GM18517 (cell line): ENCODE data around the gene CDC16.
"Not testable (repeated sequence)": the region's sequence is repeated elsewhere in the genome, so short reads cannot be mapped to it uniquely, and the experiment has no call there.

Experiments used
- ATAC-seq: cut with Tn5 transposase; IDR thresholded peaks from one replicate; pipeline ENCODE4 v1.9.1; 2021; ENCODE audit warnings: mild to moderate bottlenecking, moderate library complexity; ENCODE audit not compliant: unreplicated experiment

CDC16 gene

GRCh38 chr13:114260814-114261213, 26.1 kb downstream of the CDC16 start:
- no peak for ATAC-seq

- ATAC-seq, result no peak
Observed at GRCh38 chr13:114261328-114261965, 26.8 kb downstream of the CDC16 start.

- no peak for ATAC-seq
Observed at GRCh38 chr13:114263578-114263977, 28.9 kb downstream of the CDC16 start.

- ATAC-seq, result not testable (repeated sequence)
Observed at GRCh38 chr13:114264313-114264712, 29.6 kb downstream of the CDC16 start.

DNA sequence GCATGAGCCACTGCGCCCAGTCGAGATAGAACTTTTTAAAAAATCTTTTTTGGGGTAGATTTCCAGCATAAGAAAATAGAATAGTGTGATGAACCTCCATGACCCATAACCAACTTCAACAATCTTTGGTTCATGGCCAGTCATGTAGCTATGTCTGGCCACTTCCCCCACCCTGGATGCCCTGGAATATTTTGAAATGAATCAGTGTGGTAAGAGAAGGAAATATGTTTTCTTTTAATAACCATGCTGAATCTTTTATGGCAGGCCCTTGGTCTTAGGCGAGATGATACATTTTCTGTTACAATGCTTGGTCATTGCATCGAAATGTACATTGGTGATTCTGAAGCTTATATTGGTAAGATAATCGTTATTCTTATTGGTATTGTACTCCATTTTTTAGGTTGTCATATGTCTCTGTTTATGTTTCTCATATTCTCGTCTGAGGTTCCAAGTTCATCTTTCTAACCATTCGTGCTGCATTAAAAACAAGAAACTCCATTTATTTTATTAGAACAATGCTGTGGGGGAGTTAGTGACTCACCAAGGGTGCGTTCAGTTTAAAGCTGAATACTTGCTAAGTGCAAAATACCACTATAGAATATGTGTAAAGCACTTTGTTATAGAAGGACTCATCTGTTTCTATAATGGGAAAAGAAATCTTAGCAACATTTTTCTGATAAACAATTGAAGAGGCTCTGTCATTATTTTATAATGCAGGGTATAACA, 30.4 kb downstream of the CDC16 start:
- ATAC-seq, result no peak

GRCh38 chr13:114266241-114266640, 31.5 kb downstream of the CDC16 start:
- no peak for ATAC-seq

GRCh38 chr13:114268344-114269280, 33.9 kb downstream of the CDC16 start:
- no peak for ATAC-seq

- ATAC-seq, result no peak
Observed at GRCh38 chr13:114269281-114269770, 34.6 kb downstream of the CDC16 start.

- no peak for ATAC-seq
Observed at GRCh38 chr13:114272977-114273376, 38.3 kb downstream of the CDC16 start.

DNA sequence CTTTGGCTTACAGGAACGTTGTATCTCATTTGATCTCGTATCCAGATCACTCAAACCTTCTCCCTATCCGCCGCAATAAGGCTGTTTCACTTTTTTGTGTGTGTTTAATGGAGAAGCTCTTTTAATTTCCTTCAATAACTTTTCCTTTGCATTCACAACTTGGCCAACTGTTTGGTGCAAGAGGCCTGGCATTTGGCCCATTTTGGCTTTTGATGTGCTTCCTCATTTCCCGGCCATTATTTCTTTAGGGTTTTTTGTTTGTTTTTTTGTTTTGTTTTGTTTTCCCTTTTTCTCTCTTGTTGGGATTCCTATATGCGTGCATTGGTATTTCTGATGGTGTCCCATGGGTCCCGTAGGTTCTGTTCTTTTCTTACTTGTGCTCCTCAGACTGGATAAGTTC, 40.6 kb downstream of the CDC16 start:
- ATAC-seq, result no peak

- ATAC-seq, result no peak
Observed at GRCh38 chr13:114279146-114279545, 44.4 kb downstream of the CDC16 start.

DNA sequence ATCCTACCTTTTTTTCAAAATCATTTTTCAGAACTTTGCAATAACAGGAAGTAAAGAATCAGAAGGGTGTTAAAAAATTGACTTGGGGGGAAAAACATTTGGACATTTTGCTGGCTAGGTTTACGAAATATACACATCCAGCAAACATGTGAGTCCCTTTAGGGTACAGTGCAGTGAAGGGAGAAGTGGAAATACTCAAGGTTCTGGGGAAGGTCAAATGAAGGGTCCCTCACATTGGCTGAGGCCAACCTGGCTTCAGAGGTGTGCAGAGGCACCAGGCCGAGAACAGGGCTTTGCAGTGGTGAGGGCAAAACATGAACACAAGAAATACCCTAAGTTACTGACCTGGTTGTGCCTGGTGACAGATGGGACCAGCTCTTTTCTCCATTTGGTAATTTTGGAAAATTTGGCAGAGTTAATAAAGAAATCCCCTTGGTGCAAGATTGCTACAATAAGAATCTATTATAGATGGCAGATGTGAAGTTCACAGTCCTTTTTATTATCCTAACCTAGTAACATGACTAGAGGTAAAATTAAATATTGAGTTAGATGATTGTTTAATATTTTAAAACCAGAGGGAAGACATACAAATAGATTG, 45.2 kb downstream of the CDC16 start:
- no peak for ATAC-seq

DNA sequence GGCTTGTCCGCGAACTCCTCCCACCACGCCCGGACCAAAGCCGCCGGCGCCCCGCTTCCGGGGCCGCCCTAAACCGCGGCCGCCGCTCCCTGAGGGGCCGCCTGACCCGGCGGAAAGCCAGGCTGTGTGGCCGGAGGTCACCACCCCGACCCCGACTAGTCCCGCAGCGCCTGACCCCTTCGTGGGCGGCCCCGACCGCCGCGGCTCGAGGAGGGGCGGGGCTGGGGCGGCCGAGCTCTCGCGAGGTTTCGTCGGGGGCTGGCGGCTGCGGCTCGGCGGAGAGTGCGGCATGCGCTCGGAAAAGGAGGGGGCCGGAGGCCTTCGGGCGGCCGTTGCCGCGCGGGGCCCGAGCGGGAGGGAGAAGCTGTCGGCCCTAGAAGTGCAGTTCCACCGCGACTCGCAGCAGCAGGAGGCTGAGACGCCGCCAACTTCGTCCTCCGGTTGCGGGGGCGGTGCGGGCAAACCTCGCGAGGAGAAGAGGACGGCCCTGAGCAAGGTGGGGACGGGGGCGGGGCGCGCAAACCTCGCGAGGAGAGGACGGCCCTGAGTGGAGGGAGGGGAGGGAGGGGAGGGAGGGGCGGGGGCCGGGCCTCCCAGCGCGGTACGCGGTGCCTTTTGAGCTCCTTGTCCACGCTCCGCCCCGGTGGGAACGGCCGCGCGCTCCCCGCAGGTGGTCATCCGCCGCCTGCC, 46.8 kb downstream of the CDC16 start, which contains the start of gene UPF3A:
UPF3A (plus strand) TSS at position 251 of the 690 bp plus-strand sequence; CDS start at position 290, 39 bp downstream.
- ATAC-seq, result peak; percentile 57

GRCh38 chr13:114282041-114282670, 47.5 kb downstream of the CDC16 start:
- peak; percentile 44 for ATAC-seq

GRCh38 chr13:114283576-114283975, 48.9 kb downstream of the CDC16 start:
- no peak for ATAC-seq

GRCh38 chr13:114284680-114285079, 50.0 kb downstream of the CDC16 start:
- ATAC-seq, result no peak

DNA sequence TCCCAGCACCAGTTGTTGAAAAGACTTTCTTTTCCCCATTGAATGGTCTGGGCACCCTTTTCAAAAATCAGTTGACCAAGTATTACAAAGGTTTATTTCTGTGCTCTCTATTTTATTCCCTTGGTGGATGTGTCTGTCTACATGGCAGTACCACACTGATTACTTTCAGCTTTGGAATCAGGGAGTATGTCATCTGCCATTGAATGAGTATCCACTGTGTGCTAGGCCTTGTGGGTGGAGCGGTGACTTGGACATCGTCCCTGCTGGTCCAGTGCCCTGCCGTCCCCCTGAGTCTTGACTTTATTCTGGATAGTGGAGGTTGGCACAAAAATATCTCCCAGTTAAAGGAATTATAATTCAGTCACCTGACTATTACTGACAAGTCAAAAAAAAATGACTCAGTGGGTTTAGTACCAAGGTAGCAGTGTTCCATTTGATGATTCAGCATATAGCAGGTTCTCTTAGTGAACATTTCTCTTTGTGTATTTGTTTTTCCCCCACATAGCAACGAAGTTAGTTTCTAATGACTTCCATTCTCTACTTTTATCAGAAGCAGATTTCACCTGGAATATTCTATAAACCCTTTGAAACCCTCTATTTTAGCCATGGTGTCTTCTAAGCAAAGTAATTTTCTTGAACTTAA, 50.6 kb downstream of the CDC16 start:
- no peak for ATAC-seq

DNA sequence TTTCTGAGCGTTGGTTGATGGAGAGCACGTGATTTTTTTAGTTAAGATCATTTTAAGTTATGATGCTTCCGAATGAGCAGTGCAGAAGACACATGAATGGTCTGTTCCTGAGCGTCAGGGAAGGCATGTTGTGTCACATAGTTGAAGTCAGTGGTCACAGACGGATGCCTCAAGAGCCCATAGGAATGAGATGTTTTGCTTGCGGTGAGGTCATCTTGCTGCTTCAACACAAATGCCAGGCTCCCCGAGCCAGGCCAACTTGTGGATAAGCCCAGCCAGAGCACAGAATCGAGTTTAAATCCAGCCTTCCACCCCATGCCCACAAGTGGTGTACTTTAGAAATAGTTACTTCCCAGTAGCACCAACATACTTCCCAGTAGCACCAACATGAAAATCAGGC, 52.1 kb downstream of the CDC16 start:
- ATAC-seq, result no peak

GRCh38 chr13:114288157-114288591, 53.5 kb downstream of the CDC16 start:
- no peak for ATAC-seq
